Smooth muscle cell (in vitro differentiated cells): Measurements from ENCODE around the gene CHST1. TPM values are rescaled to one million over a fixed set of nuclear protein-coding genes. Genes with fewer than 3 reads are reported as not detected.

ENCODE experiments used
- DNase-seq: peaks from one replicate; lab custom pipeline; 2025; ENCODE audit not compliant: unreplicated experiment; lab: John Stamatoyannopoulos, UW
- H2AFZ ChIP-seq: fragments of 200-600 bp; sonication (generic); 2 replicates; pipeline ENCODE4 v1.6.0; 2016; ENCODE audit warnings: antibody characterized with exemption, low read depth, mild to moderate bottlenecking
- H3F3A ChIP-seq: fragments of 200-600 bp; sonication (generic); 2 replicates; pipeline ENCODE4 v1.6.0; 2017; ENCODE audit warnings: antibody characterized with exemption, low read depth
- H3K27ac ChIP-seq: fragments of 200-600 bp; sonication (generic); 2 replicates; pipeline ENCODE4 v1.5.1; 2016; ENCODE audit warnings: low read depth, mild to moderate bottlenecking
- H3K27me3 ChIP-seq: fragments of 200-600 bp; sonication (generic); 2 replicates; pipeline ENCODE4 v1.6.1; 2016; ENCODE audit warnings: low read depth, mild to moderate bottlenecking
- H3K36me3 ChIP-seq: fragments of 200-600 bp; sonication (generic); 2 replicates; pipeline ENCODE4 v1.5.1; 2016; ENCODE audit warnings: low read depth
- H3K4me1 ChIP-seq: fragments of 200-600 bp; sonication (generic); 2 replicates; pipeline ENCODE4 v1.5.1; 2016; ENCODE audit warnings: low read depth
- H3K4me2 ChIP-seq: fragments of 200-600 bp; sonication (generic); 2 replicates; pipeline ENCODE4 v1.6.0; 2016; ENCODE audit warnings: mild to moderate bottlenecking
- H3K4me3 ChIP-seq: fragments of 200-600 bp; sonication (generic); 2 replicates; pipeline ENCODE4 v1.5.1; 2016; ENCODE audit warnings: mild to moderate bottlenecking
- H3K79me2 ChIP-seq: fragments of 200-600 bp; sonication (generic); 2 replicates; pipeline ENCODE4 v1.6.0; 2016; ENCODE audit warnings: low read depth, mild to moderate bottlenecking
- H3K9ac ChIP-seq: fragments of 200-600 bp; sonication (generic); 2 replicates; pipeline ENCODE4 v1.6.0; 2016; ENCODE audit warnings: low read depth
- H3K9me3 ChIP-seq: fragments of 200-600 bp; sonication (generic); replicated peaks from 2 replicates; pipeline ENCODE4 v1.5.1; 2016; ENCODE audit warnings: low read depth
- H4K20me1 ChIP-seq: fragments of 200-600 bp; sonication (generic); 2 replicates; pipeline ENCODE4 v1.6.0; 2016; ENCODE audit warnings: low read depth
- CTCF ChIP-seq: fragments of 200-600 bp; sonication (generic); IDR thresholded peaks from 2 replicates; pipeline ENCODE4 v1.5.1; 2017; ENCODE audit warnings: borderline replicate concordance, mild to moderate bottlenecking, antibody characterized with exemption; ENCODE audit not compliant: insufficient read depth, poor library complexity, severe bottlenecking
- WGBS: methylation state at CpG from one replicate; pipeline ENCODE4 v1.1.7; 2016; ENCODE audit warnings: low lambda C conversion rate; 5-methylcytosine and 5-hydroxymethylcytosine counted together
- polyA plus RNA-seq: library from polyadenylated mRNA; unstranded; fragments of >200 nt; fragmentation: Nextera tagmentation; extraction: Ambion mirVana; gene quantifications from 2 replicates; pipeline ENCODE4 v1.2.1, GENCODE V29; 2016
- total RNA-seq: library from RNA; depleted of rRNA; stranded (reverse); fragments of >200 nt; gene quantifications from 2 replicates; pipeline ENCODE4 v1.2.3, GENCODE V29; 2014

Gene CHST1
- total and polyA plus RNA-seq, 2 experiments from 2014 or later, result 3.8 to 15.9 TPM

- Histone ChIP-seq H3K9me3 (no peaks in the 10 kb centered on the region), H3K27ac (no peak overlapping the region), H3K4me2 (no peak overlapping the region), H3K36me3 (no peaks in the 10 kb centered on the region), H3K4me3 (no peak overlapping the region), H2AFZ (no peak overlapping the region), H3F3A (no peaks in the 10 kb centered on the region), H3K27me3 (no peaks in the 10 kb centered on the region), H4K20me1 (no peaks in the 10 kb centered on the region), H3K9ac (no peak overlapping the region), H3K79me2 (no peaks in the 10 kb centered on the region), H3K4me1 (no peaks in the 10 kb centered on the region)
- WGBS, result 85% methylated on average over 12 of the region's 12 CpGs
- no peak for DNase-seq
- TF ChIP-seq CTCF, result no peak
Measured at GRCh38 chr11:45671246-45672171, 6.1 kb upstream of the CHST1 start.

- WGBS, result 72% methylated on average over 14 of the region's 14 CpGs
- H3K27ac ChIP-seq, result no peak overlapping the region
- no peaks in the 10 kb centered on the region for H4K20me1 ChIP-seq
- no peaks in the 10 kb centered on the region for H3K79me2 ChIP-seq
- H3K4me2 ChIP-seq, result no peak overlapping the region
- H3K9ac ChIP-seq, result no peak overlapping the region
- no peaks in the 10 kb centered on the region for H3K36me3 ChIP-seq
- no peaks in the 10 kb centered on the region for H3K27me3 ChIP-seq
- H3F3A ChIP-seq, result peaks cover 2% of the 10 kb centered on the region
- no peak overlapping the region for H3K4me3 ChIP-seq
- DNase-seq, result no peak
- no peak for TF ChIP-seq CTCF
- H3K4me1 ChIP-seq, result no peaks in the 10 kb centered on the region
- H2AFZ ChIP-seq, result no peak overlapping the region
- no peaks in the 10 kb centered on the region for H3K9me3 ChIP-seq
Measured at GRCh38 chr11:45670386-45671135, 5.1 kb upstream of the CHST1 start.

GRCh38 chr11:45669956-45670355 lies 4.5 kb upstream of the CHST1 start:
- TF ChIP-seq CTCF, result no peak
- no peak overlapping the region for H3K27ac ChIP-seq
- H3K4me1 ChIP-seq, result no peaks in the 10 kb centered on the region
- 85% methylated on average over 4 of the region's 4 CpGs for WGBS
- peaks cover 2% of the 10 kb centered on the region for H3F3A ChIP-seq
- H3K79me2 ChIP-seq, result no peaks in the 10 kb centered on the region
- H3K4me2 ChIP-seq, result no peak overlapping the region
- no peak overlapping the region for H3K9ac ChIP-seq
- DNase-seq, result no peak
- no peaks in the 10 kb centered on the region for H3K36me3 ChIP-seq
- H2AFZ ChIP-seq, result no peak overlapping the region
- H4K20me1 ChIP-seq, result no peaks in the 10 kb centered on the region
- H3K4me3 ChIP-seq, result no peak overlapping the region
- H3K9me3 ChIP-seq, result no peaks in the 10 kb centered on the region
- H3K27me3 ChIP-seq, result peaks cover 4% of the 10 kb centered on the region
